NCI-H748 treated with DMSO at 0.1 percent for 48 hours (cell line): ENCODE results near the gene APEH.
A peak's percentile ranks its signal among the peaks of the same experiment; 100 is the strongest.

Source experiments
- DNase-seq: peaks from one replicate; lab custom pipeline; 2025; lab: John Stamatoyannopoulos, UW

The APEH gene

DNA sequence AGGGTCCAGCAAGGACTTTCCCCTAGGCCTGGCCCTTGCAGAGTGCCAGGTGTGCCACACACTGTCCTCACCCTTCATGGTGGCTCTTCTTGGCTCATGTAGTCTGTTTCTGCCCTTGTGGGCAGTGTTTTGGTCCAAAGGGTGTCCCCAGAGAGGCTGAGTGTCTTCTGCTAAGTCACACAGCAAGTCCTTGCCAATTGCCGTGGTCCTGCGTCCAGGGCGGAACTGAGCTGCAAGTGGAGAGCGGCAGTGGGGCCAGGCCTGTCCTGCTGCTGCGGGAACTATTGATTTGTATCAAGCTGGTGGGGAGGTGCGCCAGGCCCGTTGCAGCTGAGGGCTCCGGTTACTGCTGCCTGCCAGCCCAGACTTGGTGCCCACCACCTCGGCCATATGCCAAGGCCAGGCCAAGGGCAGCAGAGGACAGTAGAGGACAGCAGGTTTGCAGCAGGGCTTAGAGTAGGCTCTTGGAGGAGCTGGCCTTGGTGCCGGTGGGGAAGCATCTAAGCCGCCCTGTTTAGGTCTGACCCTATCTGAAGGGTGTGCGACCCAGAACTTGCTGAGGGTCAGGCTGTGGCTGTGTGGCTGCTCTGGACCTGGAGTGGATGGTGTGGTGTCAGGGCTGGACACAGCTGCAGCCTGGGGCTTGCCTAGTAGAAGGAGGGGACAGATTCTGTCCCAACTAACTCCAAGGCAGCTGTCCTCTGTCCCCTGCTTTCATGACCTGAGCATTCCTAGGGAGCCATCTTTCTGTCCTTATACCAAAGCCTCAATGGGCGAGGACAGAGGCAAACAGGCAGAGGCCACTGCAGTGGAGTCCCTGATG is 40.8 kb downstream of the APEH start:
- DNase-seq, result no peak

DNA sequence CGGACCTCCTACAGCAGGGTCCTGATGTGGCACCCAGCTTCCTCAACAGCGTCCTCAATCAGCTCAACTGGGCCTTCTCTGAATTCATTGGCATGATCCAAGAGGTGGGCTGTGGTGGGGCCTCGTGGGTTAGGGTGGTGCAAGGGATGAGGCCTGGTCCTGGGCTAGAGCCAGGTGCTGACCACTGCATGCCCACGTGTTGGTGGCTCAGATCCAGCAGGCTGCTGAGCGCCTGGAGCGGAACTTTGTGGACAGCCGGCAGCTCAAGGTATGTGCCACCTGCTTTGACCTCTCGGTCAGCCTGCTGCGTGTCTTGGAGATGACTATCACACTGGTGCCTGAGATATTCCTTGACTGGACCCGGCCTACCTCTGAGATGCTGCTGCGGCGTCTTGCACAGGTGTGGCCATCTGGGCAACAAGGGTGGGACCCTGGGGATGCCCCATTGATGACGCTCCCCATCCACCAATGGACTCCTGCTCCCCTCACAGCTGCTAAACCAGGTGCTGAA is 41.5 kb downstream of the APEH start:
- no peak for DNase-seq

DNA sequence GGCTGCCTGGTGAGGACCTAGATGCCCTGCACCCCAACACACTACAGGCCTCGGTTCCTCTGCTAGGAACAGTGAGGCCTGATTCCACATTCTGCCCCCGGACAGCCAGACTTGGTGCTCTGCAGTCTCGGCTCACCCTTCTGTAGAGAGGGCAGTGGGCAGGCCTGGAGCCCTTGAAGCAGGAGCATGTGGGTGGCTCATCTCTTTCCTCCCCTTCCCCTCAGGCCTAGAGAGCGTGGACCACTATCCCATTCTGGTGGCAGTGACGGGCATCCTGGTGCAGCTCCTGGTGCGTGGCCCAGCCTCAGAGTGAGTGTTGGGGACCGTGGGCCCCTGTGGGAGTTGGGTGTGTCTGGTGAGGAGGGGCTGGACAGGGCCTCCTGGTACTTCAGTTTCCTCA is 42.0 kb downstream of the APEH start:
- no peak for DNase-seq

DNA sequence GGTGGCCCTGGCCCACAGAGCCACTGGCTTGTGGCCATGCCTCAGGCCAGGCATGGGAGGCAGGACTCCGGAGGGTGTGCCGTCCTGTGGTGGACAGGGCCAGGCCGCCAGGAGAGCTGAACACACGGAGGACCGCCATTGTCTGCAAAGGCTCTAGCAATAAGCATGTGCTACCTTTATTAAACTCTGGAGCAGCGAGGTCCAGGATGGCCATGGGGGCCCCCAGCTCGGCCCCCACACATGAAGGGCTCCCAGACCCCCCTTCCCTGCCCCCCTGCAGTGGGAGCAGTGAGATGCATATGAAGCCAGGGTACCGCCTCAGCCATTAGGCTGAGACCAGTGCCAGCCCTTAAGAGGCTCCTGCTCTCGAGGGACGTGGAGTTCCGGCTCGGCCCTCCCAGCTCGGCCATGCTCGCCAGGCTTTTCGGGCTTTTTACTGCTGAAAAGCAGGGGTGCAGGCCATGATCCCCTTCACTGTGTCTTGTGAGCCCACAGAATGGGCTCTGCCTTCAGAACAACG is 42.6 kb downstream of the APEH start:
- DNase-seq, result no peak

GRCh38 chr3:49717211-49717958 is 43.2 kb downstream of the APEH start:
- DNase-seq, result no peak

- no peak for DNase-seq
Measured at GRCh38 chr3:49717959-49718857, 44.1 kb downstream of the APEH start.

DNA sequence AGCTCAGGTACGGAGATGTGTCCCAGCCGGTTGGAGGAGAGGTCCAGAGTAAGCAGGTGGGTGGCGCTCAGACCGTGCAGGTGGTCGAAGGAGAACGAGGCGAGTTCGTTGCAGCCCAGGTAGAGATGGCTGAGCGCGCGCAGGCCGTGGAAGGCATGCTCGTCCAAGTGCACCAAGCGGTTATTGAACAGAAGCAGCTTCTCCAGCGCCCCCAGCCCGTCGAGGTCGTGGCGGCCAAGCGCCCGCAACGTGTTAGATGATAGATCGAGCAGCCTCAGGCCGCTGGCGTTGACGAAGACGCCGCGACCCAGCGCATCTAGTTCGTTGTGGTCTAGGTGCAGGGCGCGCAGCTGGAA is 44.7 kb downstream of the APEH start:
- no peak for DNase-seq

DNA sequence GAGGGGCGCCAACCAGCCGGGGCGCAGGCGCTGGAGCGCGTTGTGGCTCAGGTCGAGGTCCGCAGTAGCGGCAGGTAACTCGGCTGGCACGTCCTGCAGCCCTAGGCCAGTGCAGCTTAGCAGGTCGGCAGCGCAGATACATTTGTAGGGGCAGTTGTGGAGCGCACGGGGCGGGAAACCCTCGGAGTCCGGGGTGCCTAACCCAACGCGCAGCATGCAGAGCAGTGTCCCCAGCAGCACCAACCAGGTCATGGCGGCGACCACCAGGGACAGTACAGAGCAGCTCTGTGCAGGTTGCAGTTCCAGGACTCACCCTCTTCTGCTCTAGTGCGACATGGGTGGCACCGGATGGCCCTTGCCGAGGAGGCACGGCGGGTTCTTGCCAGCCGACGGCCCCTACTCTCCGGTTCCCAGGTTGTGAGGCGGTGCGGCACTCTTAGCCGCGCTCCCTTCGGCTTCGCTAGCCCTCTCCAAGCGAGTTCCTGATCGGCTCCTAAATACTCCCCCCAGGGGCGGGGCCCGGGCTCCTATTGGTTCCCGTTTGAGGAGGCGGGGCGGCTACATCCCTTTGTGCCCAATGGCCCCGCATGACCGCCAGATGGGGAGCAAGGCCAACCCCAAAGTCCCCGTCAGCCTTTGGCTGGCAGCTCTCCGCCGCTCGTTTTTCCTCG is 45.2 kb downstream of the APEH start, which contains the start of gene AMIGO3:
TSS of gene AMIGO3 (minus strand) at position 471 of the 671 bp plus-strand sequence. CDS start at position 252, 219 bp downstream.
- peak; percentile 53 for DNase-seq

GRCh38 chr3:49720855-49721595 is 46.9 kb downstream of the APEH start:
- no peak for DNase-seq

DNA sequence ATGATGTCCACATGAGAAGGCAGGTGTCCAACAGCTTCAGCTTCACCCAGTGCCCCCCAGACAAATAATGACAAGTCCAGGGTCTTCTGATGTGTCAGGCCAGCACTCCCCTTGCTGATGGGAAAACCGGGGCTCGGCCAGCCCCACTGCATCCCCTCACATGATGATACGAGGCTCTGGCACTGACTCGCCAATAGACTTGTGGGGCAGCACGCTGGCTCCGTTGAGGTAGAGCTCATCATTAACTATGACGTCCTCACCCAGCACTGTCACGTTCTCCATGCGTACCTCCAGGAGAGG is 47.4 kb downstream of the APEH start:
- DNase-seq, result no peak

DNA sequence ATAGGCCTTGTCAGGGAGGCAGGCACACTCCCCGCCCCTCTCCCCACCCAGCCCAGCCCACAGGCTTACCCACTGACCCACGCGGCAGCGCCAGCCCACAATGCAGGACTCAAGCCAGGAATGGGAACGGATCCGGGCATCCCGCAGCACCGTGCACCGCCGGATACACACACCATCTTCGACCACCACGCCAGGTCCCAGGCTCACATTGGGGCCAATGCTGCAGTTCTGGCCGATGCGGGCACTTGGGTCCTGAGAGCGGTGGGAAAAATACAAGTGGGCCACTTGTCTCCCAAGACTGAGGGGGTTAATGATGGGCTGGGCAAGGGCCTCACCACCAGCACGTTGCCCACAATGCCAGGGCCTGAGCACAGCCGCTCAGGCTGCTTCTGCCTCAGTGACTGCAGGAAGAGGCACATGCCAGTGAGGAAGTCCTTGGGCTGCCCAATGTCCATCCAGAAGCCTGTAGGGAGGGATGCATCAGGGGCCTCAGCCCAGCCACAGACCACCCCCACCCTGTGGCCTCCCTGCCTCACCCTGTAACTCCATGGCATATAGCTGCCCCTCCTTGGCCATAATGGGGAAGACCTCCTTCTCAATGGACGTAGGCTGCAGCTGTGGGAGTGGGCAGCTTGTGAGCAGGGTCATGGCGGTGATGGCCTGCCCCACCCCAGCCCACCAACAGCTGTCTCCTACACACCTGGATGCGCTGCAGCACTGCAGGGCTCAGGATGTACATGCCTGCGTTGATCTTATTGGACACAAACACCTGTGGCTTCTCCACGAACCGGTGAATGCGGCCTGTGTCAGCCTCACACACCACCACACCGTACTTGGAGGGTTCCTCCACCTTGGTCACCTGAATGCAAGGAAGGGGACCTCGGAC is 48.0 kb downstream of the APEH start:
- DNase-seq, result no peak

DNA sequence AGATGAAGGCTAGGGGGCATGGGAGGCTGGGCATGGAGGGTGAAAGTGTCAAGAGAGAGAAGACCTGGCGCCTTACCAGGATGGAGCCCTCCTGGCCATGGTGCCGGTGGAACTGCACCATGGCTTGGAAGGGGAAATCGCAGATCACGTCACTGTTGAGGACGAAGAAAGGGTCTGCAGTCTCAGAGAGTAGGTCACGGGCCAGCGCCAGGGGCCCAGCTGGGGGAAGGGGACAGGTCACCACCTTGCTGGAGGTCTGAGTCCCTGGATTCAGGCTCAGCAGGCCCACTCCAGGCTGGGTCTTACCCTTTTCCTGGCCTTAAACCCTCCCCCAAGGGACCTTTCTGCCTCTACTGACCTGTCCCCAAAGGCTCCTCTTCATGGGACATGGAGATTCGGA is 48.7 kb downstream of the APEH start:
- no peak for DNase-seq

DNA sequence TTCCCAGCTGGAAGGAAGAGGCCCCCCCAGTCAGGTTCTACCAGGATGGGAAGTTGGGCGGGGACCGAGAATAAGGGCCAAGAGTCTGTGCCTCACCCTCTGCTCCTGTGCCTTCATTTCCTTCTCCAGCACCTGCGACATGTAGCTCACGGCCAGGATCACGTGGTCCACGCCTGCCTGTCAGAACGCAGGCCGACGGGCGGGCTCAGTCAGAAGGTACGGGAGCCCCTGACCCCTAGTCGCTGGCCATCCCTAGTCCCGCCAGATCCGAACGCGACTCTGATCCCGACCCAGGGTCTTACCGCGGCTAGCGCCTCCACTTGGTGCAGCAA is 49.1 kb downstream of the APEH start:
- no peak for DNase-seq

- peak; percentile 83 for DNase-seq
Measured at GRCh38 chr3:49723628-49724551, 49.7 kb downstream of the APEH start, which contains the start of gene GMPPB. GMPPB (minus strand) TSS chr3:49723951; CDS start chr3:49723726, 225 bp downstream.

DNA sequence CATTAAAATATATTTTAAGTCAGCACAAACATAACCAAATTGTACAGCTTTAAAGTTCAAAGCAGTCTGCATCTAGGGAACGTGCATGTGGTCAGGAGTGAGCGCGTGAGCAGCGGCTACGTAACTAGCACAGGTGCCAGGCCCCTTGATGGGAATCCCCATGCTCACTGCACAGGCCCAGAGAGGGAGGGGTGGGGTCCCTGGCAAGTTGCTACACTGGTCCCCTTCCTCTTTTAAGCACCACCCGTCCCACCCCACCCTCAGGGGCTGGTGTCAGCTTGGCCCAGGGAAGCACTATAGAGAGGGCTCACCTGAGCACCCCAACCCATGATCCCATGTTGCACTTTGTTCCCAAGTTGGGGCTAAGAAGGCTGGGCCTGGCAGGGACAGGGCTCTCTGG is 50.4 kb downstream of the APEH start:
- no peak for DNase-seq

GRCh38 chr3:49725906-49726681 is 51.9 kb downstream of the APEH start:
- no peak for DNase-seq

DNA sequence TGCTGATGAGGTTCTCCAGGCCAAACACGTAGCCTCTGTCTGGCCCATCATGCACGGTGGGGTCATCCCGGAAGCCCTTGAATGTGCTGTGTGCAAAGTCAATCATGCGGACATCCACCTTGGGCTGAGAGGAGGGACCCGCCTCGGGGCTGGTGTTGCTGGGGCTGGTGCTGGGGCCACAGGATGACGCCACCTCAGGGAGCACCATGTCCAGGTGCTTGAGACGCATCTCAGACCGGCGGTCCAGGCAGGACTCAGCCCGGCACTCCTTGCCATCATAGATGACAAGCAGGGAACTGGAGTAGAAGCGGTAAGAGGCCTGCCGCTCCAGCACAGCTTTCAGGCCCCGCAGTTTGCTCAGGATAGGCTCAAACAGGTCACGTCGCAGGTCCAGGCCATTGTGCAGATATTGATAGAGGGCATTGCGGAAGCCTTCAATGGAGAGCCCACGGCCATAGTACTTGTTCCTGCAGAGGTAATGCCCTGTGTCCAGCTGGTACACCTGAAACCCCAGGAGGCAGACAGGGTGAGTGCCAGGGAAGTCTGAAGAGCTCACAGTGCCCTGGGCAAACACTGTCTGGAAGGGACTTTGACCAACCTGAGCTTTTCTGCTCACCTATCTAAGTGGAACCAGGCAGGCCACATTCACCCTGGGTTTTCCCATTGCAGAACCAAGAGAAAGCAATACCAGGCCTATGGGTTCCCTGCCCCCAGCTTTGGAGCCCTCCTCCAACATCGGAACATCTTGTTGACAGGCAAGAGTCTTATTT is 53.2 kb downstream of the APEH start:
- DNase-seq, result no peak
